Skeletal muscle satellite cell (primary cell): ENCODE results near the gene PCK1.
A peak's percentile ranks its signal among the peaks of the same experiment; 100 is the strongest.

Experiments used
- H3K27me3 ChIP-seq: 2 replicates; pipeline ENCODE4 v1.7.0; 2013; ENCODE audit warnings: low read length; ENCODE audit not compliant: control insufficient read depth, insufficient read depth
- H3K36me3 ChIP-seq: 2 replicates; pipeline ENCODE4 v1.7.0; 2013; ENCODE audit warnings: mild to moderate bottlenecking, control low read depth, low read length; ENCODE audit not compliant: insufficient read depth
- H3K4me1 ChIP-seq: 2 replicates; pipeline ENCODE4 v1.7.0; 2013; ENCODE audit warnings: low read length; ENCODE audit not compliant: control insufficient read depth, insufficient read depth
- H3K4me2 ChIP-seq: 2 replicates; pipeline ENCODE4 v1.7.0; 2013; ENCODE audit warnings: mild to moderate bottlenecking, low read length
- H3K4me3 ChIP-seq: 2 replicates; pipeline ENCODE4 v1.7.0; 2013; ENCODE audit warnings: low read length
- H3K9ac ChIP-seq: 2 replicates; pipeline ENCODE4 v1.7.0; 2013; ENCODE audit warnings: mild to moderate bottlenecking, low read depth, low read length, moderate library complexity
- H3K9me3 ChIP-seq: replicated peaks from 2 replicates; pipeline ENCODE4 v1.7.0; 2013; ENCODE audit warnings: mild to moderate bottlenecking, control low read depth, low read length

PCK1 gene

GRCh38 chr20:57594092-57594951 lies 33.4 kb downstream of the PCK1 start:
- Histone ChIP-seq H3K4me3 (no peak overlapping the region), H3K4me2 (no peak overlapping the region), H3K36me3 (no peaks in the 10 kb centered on the region), H3K9me3 (no peaks in the 10 kb centered on the region), H3K27me3 (peaks cover 43% of the 10 kb centered on the region), H3K4me1 (peaks cover 3% of the 10 kb centered on the region), H3K9ac (no peak overlapping the region)

GRCh38 chr20:57595041-57596030 lies 34.4 kb downstream of the PCK1 start:
- Histone ChIP-seq H3K9ac (no peak overlapping the region), H3K4me2 (no peak overlapping the region), H3K9me3 (no peaks in the 10 kb centered on the region), H3K4me1 (peaks cover 3% of the 10 kb centered on the region), H3K4me3 (no peak overlapping the region), H3K36me3 (no peaks in the 10 kb centered on the region), H3K27me3 (peaks cover 40% of the 10 kb centered on the region)

- Histone ChIP-seq H3K4me1 (peaks cover 3% of the 10 kb centered on the region), H3K9ac (no peak overlapping the region), H3K4me3 (no peak overlapping the region), H3K4me2 (no peak overlapping the region), H3K27me3 (peaks cover 40% of the 10 kb centered on the region), H3K36me3 (no peaks in the 10 kb centered on the region), H3K9me3 (no peaks in the 10 kb centered on the region)
Measured at GRCh38 chr20:57596358-57596757, 35.4 kb downstream of the PCK1 start.

- H3K9me3 ChIP-seq: no peaks in the 10 kb centered on the region
- H3K9ac ChIP-seq: no peak overlapping the region
- H3K36me3 ChIP-seq: no peaks in the 10 kb centered on the region
- peak overlapping the region; percentile 48 for H3K4me2 ChIP-seq
- H3K4me1 ChIP-seq: peaks cover 3% of the 10 kb centered on the region
- no peak overlapping the region for H3K4me3 ChIP-seq
- peaks cover 30% of the 10 kb centered on the region for H3K27me3 ChIP-seq
Measured at GRCh38 chr20:57596998-57597939, 36.4 kb downstream of the PCK1 start.

- Histone ChIP-seq H3K9ac (no peak overlapping the region), H3K36me3 (no peaks in the 10 kb centered on the region), H3K4me3 (no peak overlapping the region), H3K4me2 (no peak overlapping the region), H3K27me3 (peaks cover 23% of the 10 kb centered on the region), H3K9me3 (no peaks in the 10 kb centered on the region), H3K4me1 (peaks cover 3% of the 10 kb centered on the region)
Measured at GRCh38 chr20:57598060-57598459, 37.1 kb downstream of the PCK1 start.

GRCh38 chr20:57598491-57598890 lies 37.6 kb downstream of the PCK1 start:
- no peak overlapping the region for H3K4me2 ChIP-seq
- H3K9ac ChIP-seq: no peak overlapping the region
- H3K27me3 ChIP-seq: peaks cover 21% of the 10 kb centered on the region
- no peaks in the 10 kb centered on the region for H3K36me3 ChIP-seq
- H3K4me3 ChIP-seq: no peak overlapping the region
- H3K9me3 ChIP-seq: no peaks in the 10 kb centered on the region
- peaks cover 3% of the 10 kb centered on the region for H3K4me1 ChIP-seq

GRCh38 chr20:57600320-57601210 lies 39.7 kb downstream of the PCK1 start:
- no peaks in the 10 kb centered on the region for H3K9me3 ChIP-seq
- H3K4me2 ChIP-seq: no peak overlapping the region
- H3K36me3 ChIP-seq: no peaks in the 10 kb centered on the region

GRCh38 chr20:57601211-57601570 lies 40.3 kb downstream of the PCK1 start:
- H3K9ac ChIP-seq: no peak overlapping the region
- no peak overlapping the region for H3K4me2 ChIP-seq
- H3K27me3 ChIP-seq: peaks cover 23% of the 10 kb centered on the region
- H3K9me3 ChIP-seq: no peaks in the 10 kb centered on the region
- no peak overlapping the region for H3K4me3 ChIP-seq
- H3K4me1 ChIP-seq: peaks cover 3% of the 10 kb centered on the region
- H3K36me3 ChIP-seq: no peaks in the 10 kb centered on the region

More at GRCh38 chr20:57600320-57601210, 39.7 kb downstream of the PCK1 start:
- Histone ChIP-seq H3K4me1 (peaks cover 3% of the 10 kb centered on the region), H3K4me3 (no peak overlapping the region), H3K9ac (no peak overlapping the region), H3K27me3 (peaks cover 19% of the 10 kb centered on the region)

GRCh38 chr20:57601737-57602136 lies 40.8 kb downstream of the PCK1 start:
- Histone ChIP-seq H3K4me1 (peaks cover 3% of the 10 kb centered on the region), H3K4me3 (no peak overlapping the region), H3K4me2 (no peak overlapping the region), H3K27me3 (peaks cover 27% of the 10 kb centered on the region), H3K9me3 (no peaks in the 10 kb centered on the region), H3K36me3 (no peaks in the 10 kb centered on the region), H3K9ac (no peak overlapping the region)

- no peaks in the 10 kb centered on the region for H3K9me3 ChIP-seq
Measured at GRCh38 chr20:57603120-57603519, 42.2 kb downstream of the PCK1 start.

More at GRCh38 chr20:57603120-57603519, 42.2 kb downstream of the PCK1 start:
- Histone ChIP-seq H3K4me1 (no peaks in the 10 kb centered on the region), H3K4me3 (no peak overlapping the region), H3K36me3 (no peaks in the 10 kb centered on the region), H3K4me2 (no peak overlapping the region), H3K9ac (no peak overlapping the region), H3K27me3 (peaks cover 35% of the 10 kb centered on the region)
